GF-D8 (cell line): ENCODE data around the gene EIF3B.
A peak's percentile ranks its signal among the peaks of the same experiment; 100 is the strongest.
"Not testable (repeated sequence)": the region's sequence is repeated elsewhere in the genome, so short reads cannot be mapped to it uniquely, and the experiment has no call there.

ENCODE experiments used
- DNase-seq: peaks from one replicate; lab custom pipeline; 2025; lab: John Stamatoyannopoulos, UW

EIF3B gene

GRCh38 chr7:2399848-2400587 lies 45.4 kb downstream of the EIF3B start:
- DNase-seq, result peak; percentile 100

GRCh38 chr7:2402687-2403013 lies 48.0 kb downstream of the EIF3B start:
- no peak for DNase-seq

GRCh38 chr7:2403014-2403717 lies 48.5 kb downstream of the EIF3B start, which contains the start of gene CHST12:
CHST12 (plus strand) TSS chr7:2403611; CDS start chr7:2432640, 29,029 bp downstream.
- DNase-seq, result peak; percentile 85

GRCh38 chr7:2403718-2404648 lies 49.4 kb downstream of the EIF3B start:
- no peak for DNase-seq

GRCh38 chr7:2404714-2405119 lies 50.1 kb downstream of the EIF3B start:
- no peak for DNase-seq

GRCh38 chr7:2405201-2405600 lies 50.6 kb downstream of the EIF3B start:
- no peak for DNase-seq

- DNase-seq, result peak; percentile 82
Observed at GRCh38 chr7:2405601-2406345, 51.1 kb downstream of the EIF3B start.

- peak; percentile 45 for DNase-seq
Observed at GRCh38 chr7:2409745-2410414, 55.3 kb downstream of the EIF3B start.

GRCh38 chr7:2411049-2411448 lies 56.4 kb downstream of the EIF3B start:
- no peak for DNase-seq

GRCh38 chr7:2411815-2412586 lies 57.4 kb downstream of the EIF3B start:
- no peak for DNase-seq

GRCh38 chr7:2412587-2413201 lies 58.1 kb downstream of the EIF3B start:
- DNase-seq, result no peak

GRCh38 chr7:2416063-2416462 lies 61.4 kb downstream of the EIF3B start:
- DNase-seq, result no peak

- no peak for DNase-seq
Observed at GRCh38 chr7:2416650-2417049, 62.0 kb downstream of the EIF3B start.

- not testable (repeated sequence) for DNase-seq
Observed at GRCh38 chr7:2417178-2417577, 62.6 kb downstream of the EIF3B start.

GRCh38 chr7:2417981-2418481 lies 63.4 kb downstream of the EIF3B start:
- DNase-seq, result no peak

- DNase-seq, result no peak
Observed at GRCh38 chr7:2420216-2420933, 65.7 kb downstream of the EIF3B start.

GRCh38 chr7:2421943-2422310 lies 67.3 kb downstream of the EIF3B start:
- no peak for DNase-seq

GRCh38 chr7:2425749-2426148 lies 71.1 kb downstream of the EIF3B start:
- DNase-seq, result no peak
